Hypothalamus (tissue), 51 donors: ENCODE data around the gene LIMCH1.
A peak's percentile ranks its signal among the peaks of the same experiment; 100 is the strongest.
"Not testable (repeated sequence)": the region's sequence is repeated elsewhere in the genome, so short reads cannot be mapped to it uniquely, and the experiment has no call there.

ENCODE experiments used
- DNase-seq, 51 donors: peaks; one replicate each; lab custom pipeline; 2025; lab: John Stamatoyannopoulos, UW

LIMCH1 gene, protein sequence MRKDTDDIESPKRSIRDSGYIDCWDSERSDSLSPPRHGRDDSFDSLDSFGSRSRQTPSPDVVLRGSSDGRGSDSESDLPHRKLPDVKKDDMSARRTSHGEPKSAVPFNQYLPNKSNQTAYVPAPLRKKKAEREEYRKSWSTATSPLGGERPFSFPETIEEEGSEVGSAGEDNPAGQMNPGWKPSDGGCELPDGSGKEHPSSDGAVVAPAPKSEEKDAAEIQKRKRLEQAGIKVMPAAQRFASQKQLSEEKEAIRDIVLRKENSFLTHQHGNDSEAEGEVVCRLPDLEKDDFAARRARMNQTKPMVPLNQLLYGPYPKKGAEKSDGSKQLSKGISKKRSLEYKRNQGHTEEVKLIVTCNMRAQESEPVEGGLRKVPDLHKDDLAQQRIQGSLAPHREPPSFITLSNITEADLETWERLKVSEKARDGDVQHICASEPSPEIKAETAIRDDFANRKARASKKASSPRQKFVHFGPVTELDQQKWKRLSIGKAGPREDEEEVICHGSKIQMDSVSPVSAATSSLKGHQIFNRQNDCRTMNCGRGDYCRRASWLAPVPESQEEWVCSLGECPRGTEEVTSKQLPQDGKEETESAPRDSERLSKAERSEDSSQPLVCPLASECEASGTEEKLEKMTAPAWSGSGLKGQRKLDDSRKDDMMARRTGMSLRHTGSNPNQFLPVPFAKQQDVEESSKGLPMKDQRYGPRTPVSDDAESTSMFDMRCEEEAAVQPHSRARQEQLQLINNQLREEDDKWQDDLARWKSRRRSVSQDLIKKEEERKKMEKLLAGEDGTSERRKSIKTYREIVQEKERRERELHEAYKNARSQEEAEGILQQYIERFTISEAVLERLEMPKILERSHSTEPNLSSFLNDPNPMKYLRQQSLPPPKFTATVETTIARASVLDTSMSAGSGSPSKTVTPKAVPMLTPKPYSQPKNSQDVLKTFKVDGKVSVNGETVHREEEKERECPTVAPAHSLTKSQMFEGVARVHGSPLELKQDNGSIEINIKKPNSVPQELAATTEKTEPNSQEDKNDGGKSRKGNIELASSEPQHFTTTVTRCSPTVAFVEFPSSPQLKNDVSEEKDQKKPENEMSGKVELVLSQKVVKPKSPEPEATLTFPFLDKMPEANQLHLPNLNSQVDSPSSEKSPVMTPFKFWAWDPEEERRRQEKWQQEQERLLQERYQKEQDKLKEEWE (N-terminal part only)

DNA sequence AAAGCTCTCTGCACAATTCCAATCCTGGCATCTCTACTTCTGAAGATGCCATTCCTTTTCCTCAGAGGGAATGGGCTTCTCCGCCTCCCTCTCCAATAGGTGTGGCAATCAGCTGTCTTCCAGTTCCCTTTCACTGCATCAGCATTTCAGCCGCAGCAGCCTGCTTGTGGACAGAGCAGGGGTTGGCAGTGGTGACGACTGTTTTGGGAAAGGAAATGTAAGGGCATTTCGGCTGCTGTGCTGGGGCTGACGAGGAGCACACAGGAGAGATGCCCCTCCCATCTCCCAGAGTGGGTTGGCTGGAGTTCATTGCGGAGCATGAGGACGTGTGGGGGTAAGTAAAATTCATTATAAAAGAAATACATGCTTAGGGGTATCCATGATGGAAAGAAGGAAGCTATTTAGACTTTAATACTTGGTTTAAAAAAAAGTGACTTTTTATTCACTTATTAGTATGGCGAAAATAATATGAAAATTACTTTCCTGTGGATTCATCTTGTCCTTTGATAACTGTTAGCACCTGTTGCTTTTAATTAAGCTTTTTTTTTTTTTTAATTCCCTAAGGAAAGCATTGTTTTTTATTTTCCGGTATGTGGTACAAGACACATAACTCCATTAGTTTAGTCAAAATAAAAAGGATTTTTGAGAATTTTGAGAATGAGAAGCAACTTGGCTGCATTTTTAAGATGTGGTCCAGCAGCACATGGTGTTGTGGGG lies at the start of gene LIMCH1:
TSS of gene LIMCH1 (plus strand) at position 141 of the 717 bp plus-strand sequence. CDS start 67,839 bp downstream, outside the sequence.
- DNase-seq: peak in 11 of 51 donors; percentile 10 to 38 (median 16)

DNA sequence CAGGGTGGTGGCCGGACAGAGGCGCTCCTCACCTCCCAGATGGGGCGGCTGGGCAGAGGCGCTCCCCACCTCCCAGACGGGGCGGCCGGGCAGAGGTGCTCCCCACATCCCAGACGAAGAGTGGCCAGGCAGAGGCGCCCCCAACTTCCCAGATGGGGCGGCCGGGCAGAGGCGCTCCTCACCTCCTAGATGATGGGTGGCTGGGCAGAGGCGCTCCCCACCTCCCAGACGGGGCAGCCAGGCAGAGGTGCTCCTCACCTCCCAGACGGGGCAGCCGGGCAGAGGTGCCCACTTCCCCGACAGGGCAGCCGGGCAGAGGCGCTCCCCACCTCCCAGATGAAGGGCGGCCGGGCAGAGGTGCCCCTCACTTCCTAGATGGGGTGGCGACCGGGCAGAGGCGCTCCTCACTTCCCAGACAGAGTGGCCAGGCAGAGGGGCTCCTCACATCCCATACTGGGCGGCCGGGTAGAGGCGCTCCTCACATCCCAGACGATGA lies 46.8 kb upstream of the LIMCH1 start:
- DNase-seq: not testable (repeated sequence)

DNA sequence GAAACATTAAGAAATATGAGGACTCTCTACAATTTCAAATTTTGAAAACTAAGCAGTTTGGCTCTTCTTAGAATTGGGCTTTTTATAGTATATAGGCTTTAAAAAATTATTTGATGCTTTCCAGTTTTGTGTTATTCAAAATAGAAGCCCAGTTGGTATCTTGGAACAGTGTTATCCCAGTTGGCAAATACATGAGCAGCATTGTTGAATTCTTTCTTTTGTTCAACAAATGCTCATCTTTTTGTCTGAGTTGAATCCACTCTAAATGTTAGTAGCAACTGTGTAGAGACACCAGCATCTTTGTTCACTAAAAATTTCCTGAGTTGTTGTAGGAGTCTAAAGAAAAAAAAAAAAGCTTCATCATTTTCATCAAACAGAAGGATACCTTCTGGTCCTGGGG lies 41.0 kb upstream of the LIMCH1 start:
- DNase-seq: no peak

DNA sequence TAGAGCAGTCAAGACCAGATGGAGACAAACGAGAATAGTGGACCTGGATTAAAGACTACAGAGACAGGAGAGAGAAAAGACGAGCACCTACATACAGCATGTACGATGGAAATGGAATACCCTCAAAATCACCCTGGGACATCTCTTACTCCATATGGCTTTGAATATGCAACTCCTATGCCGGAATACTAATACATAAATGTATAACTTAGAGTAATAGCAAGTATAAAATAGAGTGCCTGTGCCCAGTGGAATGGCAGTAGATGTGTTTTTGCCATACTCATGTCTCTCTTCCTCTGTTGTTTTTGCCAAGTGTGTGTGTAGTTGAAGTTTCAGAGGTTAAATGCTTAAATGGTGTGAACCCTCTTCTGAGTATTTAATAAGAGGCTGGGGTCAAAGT lies 39.8 kb upstream of the LIMCH1 start:
- no peak for DNase-seq

DNA sequence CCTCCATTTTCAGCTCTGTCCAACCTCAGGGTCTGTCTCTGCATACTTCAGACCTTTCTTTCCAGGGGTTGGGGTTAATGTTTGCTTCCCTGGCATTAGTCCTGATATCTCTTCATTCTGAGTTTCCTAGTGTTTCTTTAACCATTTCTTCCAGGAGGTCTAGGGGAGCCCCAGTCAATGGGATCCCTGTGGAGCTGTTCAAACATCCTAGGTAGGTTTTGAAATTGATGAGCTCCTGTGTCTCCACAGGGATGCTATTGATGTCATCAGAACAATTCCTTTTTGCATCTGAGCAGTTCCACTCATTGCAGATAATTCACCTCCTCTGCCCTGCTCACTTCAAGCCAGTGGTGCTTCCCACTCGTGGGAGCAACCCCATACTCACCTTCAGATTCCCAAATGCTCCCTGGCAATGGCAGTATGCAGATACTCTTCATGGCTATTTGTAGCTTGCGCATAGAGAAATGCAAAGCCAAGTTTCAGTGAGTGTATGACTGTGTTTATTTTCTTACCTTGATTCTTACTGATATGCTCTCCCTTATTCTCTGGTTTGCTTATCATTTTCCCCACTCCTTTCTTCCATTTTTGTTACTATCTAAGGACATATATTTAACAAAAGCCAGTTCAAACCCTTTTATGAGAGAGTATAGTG lies 33.7 kb upstream of the LIMCH1 start:
- no peak for DNase-seq

DNA sequence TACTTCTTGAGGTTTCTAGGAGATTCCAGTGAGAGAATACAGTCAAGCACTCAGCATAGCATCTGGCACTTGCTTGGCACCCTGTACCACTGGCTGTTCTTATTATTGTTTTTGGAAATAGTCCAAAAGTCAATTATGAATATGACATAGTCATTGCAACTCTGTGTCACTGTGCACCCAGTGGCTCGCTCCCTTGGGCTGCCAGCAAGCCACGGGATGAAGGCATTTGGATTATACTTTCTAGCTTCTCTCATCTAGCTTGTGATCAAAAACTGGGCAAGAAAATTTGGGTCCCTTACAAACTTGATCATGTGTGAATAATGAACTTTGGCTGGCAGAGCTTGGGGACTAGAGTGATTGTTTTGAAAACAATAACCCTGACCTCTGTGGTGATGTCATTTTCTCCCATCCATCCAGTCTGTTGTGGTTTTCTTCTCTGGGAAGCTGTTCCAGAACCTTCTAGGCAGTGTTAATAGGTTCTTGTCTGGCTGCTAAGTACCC lies 32.7 kb upstream of the LIMCH1 start:
- DNase-seq: peak in 23 of 51 donors; percentile 3 to 68 (median 28)

DNA sequence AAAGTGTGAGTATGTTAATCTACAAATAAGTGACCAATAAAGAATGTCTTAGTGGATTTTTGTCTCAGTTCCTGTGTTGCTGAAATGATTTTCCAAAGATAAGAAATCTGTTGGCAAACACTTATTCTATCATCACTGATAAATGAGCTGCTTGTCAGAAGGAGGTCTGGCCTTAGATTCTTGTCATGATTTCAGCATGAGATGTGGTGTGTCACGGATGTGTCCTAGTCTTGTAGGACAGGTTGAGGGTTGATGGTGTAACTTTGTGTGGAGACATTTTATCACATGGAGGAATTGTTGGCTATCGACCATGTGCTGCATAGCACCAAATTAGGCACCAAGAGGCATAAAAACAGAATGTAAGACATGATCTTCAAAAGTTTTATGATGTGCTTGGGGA lies 31.8 kb upstream of the LIMCH1 start:
- no peak for DNase-seq

DNA sequence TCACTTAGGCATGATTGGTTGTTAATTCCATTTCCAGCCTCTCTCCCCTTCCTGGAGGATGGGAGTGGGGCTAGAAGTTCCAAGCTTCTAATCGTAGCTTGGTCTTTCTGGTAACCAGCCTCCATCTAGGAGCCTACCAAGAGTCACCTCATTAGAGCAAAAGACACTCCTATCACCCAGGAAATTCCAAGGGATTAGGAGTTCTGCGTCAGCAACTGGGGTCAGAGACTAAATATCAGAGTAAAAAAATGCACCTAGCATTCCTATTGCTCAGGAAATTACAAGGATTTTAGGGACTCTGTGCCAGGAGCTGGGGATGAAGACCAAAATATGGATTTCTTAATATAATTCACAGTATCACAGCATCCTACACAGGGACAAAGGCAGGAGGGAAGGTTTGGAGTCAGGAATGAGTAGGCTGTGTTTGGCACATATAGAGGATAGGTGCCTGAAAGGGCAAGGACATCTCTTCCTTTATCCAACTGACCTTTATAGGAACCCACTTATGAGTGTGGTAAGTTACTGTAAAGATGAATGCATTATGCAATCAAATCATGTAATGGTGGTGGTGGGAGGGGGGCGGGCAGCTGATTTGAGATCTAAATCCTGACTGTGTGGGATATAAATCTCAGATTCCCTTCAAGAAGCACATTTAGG lies 30.5 kb upstream of the LIMCH1 start:
- DNase-seq: no peak

DNA sequence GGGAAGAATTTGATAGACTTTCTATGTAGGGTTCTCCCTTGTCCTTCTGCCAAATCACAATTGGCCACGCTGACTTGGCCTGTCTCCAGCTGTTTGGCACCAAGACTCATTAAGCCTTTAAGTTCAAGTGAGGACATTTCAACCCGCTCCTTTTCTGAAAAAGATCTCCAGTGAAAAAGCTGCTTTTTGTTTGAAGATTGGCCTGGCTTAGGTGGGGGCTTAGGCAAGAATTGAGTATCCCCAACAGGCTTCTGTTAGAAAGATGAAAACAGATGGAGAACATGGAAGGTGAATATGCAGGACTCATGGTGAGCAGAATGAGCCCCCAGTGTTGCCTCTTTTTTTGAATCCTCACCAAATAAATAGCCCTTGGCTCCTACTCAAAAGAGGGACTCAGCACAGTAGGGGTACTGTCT lies 28.5 kb upstream of the LIMCH1 start:
- DNase-seq: peak in 26 of 51 donors; percentile 4 to 66 (median 32)

DNA sequence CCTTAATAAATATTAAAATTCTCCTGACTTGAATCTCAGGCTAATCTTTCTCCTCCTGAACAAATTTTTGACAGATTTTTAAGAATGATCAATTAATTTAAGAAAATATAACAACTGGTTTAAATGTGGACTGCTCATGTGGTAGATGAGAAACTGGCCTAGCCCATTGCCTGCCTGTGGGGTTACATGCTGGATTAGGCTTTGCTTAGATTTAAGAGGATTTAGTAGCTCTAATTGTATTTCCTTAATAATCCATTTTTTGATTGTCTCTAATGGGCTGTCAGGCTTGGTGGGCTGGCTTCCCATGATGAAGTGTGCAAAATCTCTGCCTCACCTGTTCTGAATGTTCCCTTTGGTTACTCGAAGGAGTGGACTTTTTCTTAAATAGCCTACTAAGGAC lies 27.8 kb upstream of the LIMCH1 start:
- no peak for DNase-seq

DNA sequence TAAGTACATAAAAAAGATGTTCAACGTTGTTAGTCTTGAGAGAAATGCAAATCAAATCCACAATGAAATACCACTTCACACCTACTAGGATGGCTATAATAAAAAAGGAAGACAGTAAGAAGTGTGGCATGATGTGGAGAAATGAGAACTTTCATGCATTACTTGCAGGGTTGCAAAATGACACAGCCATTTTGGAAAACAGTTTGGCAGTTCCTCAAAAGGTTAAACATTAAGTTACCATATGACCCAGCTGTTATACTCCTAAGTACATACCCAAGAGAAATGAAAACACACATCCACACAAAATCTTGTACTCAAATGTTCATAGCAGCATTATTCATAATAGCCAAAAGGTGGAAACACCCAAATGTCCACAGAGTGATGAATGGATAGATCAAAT lies 25.8 kb upstream of the LIMCH1 start:
- no peak for DNase-seq

DNA sequence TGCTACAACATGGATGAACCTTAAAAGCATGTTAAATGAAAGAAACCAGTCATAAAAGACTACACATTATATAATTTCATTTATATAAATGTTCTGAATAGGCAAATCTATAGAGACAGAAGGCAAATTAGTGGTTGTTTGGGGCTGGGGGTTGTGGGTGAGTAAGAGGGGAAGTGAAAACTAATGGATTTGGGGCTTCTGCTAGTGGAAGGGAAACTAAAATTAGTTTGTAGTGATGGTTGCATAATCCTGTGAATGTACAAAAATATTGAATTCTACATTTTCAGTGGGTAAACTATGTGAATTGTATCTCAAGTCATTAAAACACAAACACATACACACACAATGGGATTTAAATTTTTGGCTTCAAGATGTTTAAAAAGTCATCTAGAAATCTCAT lies 25.4 kb upstream of the LIMCH1 start:
- no peak for DNase-seq

DNA sequence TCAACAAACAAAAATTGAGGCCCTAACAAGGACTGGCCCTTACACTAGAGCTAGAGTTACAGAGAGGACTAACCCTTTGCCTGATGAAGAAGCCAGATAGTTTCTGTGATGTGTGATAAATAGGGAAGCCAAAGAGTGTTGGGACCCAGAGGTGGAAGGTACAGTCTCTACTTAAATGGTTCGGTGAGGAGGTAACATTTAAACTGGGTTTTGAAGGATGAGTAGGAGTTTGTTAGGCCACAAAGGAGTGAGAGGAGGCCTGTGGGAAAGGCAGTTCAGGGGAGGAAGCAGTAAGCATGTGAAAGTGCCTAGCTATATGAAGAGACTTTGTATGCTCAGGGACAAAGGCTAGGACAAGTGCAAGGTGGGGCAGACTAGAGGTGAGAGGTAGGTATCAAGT lies 23.8 kb upstream of the LIMCH1 start:
- DNase-seq: no peak

DNA sequence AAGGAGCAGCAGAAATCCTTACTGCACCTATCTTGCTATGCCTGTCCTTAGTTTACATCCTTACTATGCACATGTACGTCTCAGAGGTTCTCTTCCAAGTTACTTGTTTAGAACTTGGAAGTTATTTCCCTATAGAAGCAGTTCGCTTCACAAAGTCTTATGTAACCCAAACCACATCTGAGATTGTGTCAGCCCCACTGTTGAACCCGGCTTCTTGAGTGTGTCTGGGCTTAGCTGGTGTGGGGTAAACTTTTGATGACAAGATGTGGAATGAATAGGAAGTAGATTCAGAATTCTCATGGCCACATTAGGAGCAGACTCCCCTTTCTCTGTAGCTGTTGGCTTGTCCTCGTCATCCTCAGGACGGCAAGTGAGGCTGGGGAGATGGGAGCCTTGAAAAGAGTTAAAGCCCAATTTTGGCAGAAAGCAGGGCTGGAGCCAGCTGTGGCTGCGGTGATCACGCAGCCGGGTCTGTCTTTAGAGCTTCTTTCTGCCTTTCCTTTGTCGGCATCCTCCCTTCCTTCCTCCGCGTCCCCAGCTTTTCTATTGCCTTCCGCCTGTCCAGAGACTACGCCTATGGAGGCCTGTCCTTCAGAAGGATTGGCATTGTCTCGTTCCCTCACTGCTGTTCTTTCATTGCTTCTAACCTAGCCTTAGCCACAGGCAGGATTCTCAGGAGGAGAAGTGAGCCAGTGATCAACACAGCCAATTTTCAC lies 23.0 kb upstream of the LIMCH1 start:
- no peak for DNase-seq

DNA sequence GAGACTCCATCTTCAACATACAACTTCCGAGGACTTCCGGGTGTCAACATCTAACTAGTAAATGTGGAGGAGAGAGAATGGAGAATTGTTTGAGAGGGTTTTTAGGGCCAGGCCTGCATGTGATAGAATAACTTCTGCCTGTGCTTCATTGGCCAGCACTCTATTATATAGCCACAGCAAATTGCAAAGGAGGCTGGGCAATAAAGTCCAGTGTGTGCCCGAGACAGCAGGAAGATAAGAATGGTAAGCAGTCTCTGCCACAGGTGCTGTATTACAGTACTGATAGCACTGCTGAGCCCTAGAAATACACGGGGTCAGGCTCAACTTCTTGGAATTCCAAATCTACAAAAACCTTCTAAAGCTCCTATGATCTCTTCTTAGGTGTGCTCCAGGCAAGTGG lies 20.8 kb upstream of the LIMCH1 start:
- DNase-seq: no peak

DNA sequence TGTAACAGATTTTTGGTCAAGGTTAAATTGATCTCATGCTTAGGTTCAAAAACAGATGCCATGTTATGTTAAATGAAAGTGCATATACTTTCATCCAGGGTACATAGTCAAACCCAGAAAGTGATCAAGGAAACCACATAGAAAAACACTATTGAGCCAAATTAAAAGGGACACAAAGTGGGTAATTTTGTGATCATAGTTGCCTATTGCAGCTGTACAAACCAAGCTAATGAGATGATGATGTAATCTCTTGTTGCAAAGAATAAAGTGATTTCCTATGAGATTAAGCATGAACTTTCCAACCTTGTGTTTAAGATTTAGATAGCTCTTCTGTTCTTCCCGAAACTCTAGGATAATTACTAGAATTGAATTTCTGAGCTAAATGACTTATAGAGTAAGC lies 20.2 kb upstream of the LIMCH1 start:
- no peak for DNase-seq

DNA sequence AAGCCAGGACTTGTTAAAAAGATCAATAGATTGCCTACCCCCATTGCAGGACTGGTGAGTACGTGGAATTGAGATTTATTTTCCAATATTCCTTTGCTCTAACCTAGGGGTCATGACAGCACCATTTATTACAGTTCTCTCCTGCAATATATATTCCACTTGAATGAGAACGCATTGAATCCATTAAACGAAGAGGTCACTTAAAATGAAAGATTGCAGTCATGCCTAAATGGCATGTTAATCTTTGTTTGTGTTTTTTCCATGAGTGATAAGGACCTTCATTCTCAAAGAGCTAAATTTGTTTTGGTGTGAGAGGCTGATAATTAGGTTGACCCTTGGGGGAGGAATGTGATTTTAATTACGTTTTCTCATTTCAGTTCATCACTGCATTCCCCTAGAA lies 13.5 kb upstream of the LIMCH1 start:
- no peak for DNase-seq

DNA sequence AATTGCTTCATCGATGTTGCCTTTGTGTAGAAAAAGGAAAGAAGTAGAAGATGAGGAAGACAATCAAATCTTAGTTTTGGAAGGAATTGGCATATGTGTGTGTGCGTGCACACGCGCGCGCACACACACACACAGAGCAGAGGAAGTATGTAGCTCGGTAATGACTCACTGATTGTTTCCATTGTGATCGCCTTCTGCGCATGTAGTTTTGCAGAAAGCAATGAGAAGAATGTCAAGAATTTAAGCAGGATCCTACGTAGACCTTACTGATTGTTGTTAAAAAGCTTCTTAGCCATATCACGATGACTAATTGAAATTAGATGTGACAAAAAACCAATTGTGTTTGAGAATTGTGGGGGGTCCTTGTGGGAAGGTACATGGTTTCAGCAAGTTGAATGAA lies 12.8 kb upstream of the LIMCH1 start:
- DNase-seq: peak in 1 of 51 donors; percentile 24
